GOT3 (cell line): ENCODE results near the gene ZFYVE1.
"Not testable (repeated sequence)": the region's sequence is repeated elsewhere in the genome, so short reads cannot be mapped to it uniquely, and the experiment has no call there.

ENCODE experiments used
- DNase-seq: peaks from one replicate; lab custom pipeline; 2025; ENCODE audit warnings: mixed read lengths; lab: John Stamatoyannopoulos, UW

Gene ZFYVE1

GRCh38 chr14:72956741-72957140, 70.2 kb downstream of the ZFYVE1 start:
- DNase-seq = not testable (repeated sequence)

GRCh38 chr14:72952171-72952570, 74.7 kb downstream of the ZFYVE1 start:
- no peak for DNase-seq

- no peak for DNase-seq
Measured at GRCh38 chr14:72948481-72949138, 78.3 kb downstream of the ZFYVE1 start.

- no peak for DNase-seq
Measured at GRCh38 chr14:72947366-72948160, 79.3 kb downstream of the ZFYVE1 start.

- DNase-seq = no peak
Measured at GRCh38 chr14:72946491-72946890, 80.4 kb downstream of the ZFYVE1 start.

GRCh38 chr14:72945356-72946027, 81.4 kb downstream of the ZFYVE1 start:
- no peak for DNase-seq

GRCh38 chr14:72943876-72944430, 83.0 kb downstream of the ZFYVE1 start:
- DNase-seq = no peak

- no peak for DNase-seq
Measured at GRCh38 chr14:72942934-72943333, 84.0 kb downstream of the ZFYVE1 start.

- DNase-seq = no peak
Measured at GRCh38 chr14:72941286-72941985, 85.5 kb downstream of the ZFYVE1 start.

GRCh38 chr14:72939630-72940029, 87.3 kb downstream of the ZFYVE1 start:
- DNase-seq = no peak

- DNase-seq = no peak
Measured at GRCh38 chr14:72932893-72933292, 94.0 kb downstream of the ZFYVE1 start.

GRCh38 chr14:72929316-72930080, 97.4 kb downstream of the ZFYVE1 start:
- no peak for DNase-seq

GRCh38 chr14:72928872-72929271, 98.0 kb downstream of the ZFYVE1 start:
- DNase-seq = no peak

- DNase-seq = peak; percentile 66
Measured at GRCh38 chr14:72926292-72927028, 100.4 kb downstream of the ZFYVE1 start, which contains the start of gene DCAF4. Gene DCAF4, plus strand, starts transcription at chr14:72926464. Its CDS starts 11,515 bp downstream, at chr14:72937979.

- no peak for DNase-seq
Measured at GRCh38 chr14:72925815-72926291, 101.1 kb downstream of the ZFYVE1 start.

- no peak for DNase-seq
Measured at GRCh38 chr14:72925171-72925759, 101.6 kb downstream of the ZFYVE1 start.

GRCh38 chr14:72924337-72924736, 102.6 kb downstream of the ZFYVE1 start:
- no peak for DNase-seq

- DNase-seq = no peak
Measured at GRCh38 chr14:72921396-72921795, 105.5 kb downstream of the ZFYVE1 start.

GRCh38 chr14:72920008-72920407, 106.9 kb downstream of the ZFYVE1 start:
- no peak for DNase-seq
